HL-60 (cell line): ENCODE measurements around the gene ANKRD13B.

Experiments
- DNase-seq, 2 experiments: peaks; one replicate each; pipeline ENCODE4 v3.0.0-alpha.2; 2010 to 2020; ENCODE audit warnings: low read depth in 1 of 2, low spot score in 1 of 2
- H3K27ac ChIP-seq: fragments of 250-450 bp; sonication (Bioruptor Pico); replicated peaks from 2 replicates; pipeline ENCODE4 v1.5.1; 2020; ENCODE audit warnings: mild to moderate bottlenecking, moderate library complexity
- H3K27me3 ChIP-seq: fragments of 250-450 bp; sonication (Bioruptor Pico); 2 replicates; pipeline ENCODE4 v1.5.1; 2021; ENCODE audit warnings: mild to moderate bottlenecking, moderate library complexity; ENCODE audit not compliant: insufficient read depth, poor library complexity, severe bottlenecking
- H3K4me3 ChIP-seq: replicated peaks from 2 replicates; pipeline ENCODE4 v1.5.1; 2011; ENCODE audit warnings: mild to moderate bottlenecking, control low read depth, low read length; ENCODE audit not compliant: insufficient read depth
- GABPA ChIP-seq: IDR thresholded peaks from 2 replicates; pipeline ENCODE4 v1.6.1; 2012; ENCODE audit warnings: low read depth
- POLR2AphosphoS5 ChIP-seq: IDR thresholded peaks from 2 replicates; pipeline ENCODE4 v1.6.1; 2012; ENCODE audit warnings: low read depth
- SPI1 ChIP-seq: IDR thresholded peaks from 2 replicates; pipeline ENCODE4 v1.6.1; 2012; ENCODE audit warnings: low read depth, mild to moderate bottlenecking, borderline replicate concordance
- TF ChIP-seq, protein P1 (sequence below): IDR thresholded peaks from one replicate; pipeline ENCODE4 v1.5.1; 2011; ENCODE audit warnings: low read length, control low read depth, inconsistent platforms; ENCODE audit not compliant: insufficient read depth
- TF ChIP-seq, protein P2 (sequence below): IDR thresholded peaks from 2 replicates; pipeline ENCODE4 v1.6.1; 2012; ENCODE audit warnings: low read depth; ENCODE audit not compliant: insufficient replicate concordance

ANKRD13B gene

DNA sequence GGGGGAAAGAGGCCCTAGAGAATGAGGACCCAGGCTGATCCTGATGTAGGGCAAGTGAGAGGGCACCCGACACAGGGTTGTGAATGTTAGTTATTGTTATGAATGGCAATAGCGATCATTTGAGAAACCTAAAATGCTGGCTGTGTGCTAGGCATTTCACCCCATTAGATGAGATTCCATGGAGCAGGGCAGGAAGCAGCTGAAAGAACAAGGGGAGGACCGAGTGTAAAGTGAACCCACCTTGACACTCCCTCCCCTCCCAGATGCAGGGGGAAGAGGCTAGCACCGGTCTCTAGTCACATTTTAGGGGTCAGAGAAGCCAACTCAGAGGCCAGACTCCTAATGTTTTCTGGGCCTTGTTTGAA, 30.3 kb downstream of the ANKRD13B start:
- Histone ChIP-seq H3K27me3 (peaks cover 4% of the 10 kb centered on the region), H3K4me3 (peak overlapping the region; percentile 75), H3K27ac (no peak overlapping the region)
- TF ChIP-seq, protein P1, sequence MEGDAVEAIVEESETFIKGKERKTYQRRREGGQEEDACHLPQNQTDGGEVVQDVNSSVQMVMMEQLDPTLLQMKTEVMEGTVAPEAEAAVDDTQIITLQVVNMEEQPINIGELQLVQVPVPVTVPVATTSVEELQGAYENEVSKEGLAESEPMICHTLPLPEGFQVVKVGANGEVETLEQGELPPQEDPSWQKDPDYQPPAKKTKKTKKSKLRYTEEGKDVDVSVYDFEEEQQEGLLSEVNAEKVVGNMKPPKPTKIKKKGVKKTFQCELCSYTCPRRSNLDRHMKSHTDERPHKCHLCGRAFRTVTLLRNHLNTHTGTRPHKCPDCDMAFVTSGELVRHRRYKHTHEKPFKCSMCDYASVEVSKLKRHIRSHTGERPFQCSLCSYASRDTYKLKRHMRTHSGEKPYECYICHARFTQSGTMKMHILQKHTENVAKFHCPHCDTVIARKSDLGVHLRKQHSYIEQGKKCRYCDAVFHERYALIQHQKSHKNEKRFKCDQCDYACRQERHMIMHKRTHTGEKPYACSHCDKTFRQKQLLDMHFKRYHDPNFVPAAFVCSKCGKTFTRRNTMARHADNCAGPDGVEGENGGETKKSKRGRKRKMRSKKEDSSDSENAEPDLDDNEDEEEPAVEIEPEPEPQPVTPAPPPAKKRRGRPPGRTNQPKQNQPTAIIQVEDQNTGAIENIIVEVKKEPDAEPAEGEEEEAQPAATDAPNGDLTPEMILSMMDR = no peak
- TF ChIP-seq SPI1 = no peak
- TF ChIP-seq POLR2AphosphoS5 = no peak
- no peak for TF ChIP-seq GABPA
- TF ChIP-seq, protein P2, sequence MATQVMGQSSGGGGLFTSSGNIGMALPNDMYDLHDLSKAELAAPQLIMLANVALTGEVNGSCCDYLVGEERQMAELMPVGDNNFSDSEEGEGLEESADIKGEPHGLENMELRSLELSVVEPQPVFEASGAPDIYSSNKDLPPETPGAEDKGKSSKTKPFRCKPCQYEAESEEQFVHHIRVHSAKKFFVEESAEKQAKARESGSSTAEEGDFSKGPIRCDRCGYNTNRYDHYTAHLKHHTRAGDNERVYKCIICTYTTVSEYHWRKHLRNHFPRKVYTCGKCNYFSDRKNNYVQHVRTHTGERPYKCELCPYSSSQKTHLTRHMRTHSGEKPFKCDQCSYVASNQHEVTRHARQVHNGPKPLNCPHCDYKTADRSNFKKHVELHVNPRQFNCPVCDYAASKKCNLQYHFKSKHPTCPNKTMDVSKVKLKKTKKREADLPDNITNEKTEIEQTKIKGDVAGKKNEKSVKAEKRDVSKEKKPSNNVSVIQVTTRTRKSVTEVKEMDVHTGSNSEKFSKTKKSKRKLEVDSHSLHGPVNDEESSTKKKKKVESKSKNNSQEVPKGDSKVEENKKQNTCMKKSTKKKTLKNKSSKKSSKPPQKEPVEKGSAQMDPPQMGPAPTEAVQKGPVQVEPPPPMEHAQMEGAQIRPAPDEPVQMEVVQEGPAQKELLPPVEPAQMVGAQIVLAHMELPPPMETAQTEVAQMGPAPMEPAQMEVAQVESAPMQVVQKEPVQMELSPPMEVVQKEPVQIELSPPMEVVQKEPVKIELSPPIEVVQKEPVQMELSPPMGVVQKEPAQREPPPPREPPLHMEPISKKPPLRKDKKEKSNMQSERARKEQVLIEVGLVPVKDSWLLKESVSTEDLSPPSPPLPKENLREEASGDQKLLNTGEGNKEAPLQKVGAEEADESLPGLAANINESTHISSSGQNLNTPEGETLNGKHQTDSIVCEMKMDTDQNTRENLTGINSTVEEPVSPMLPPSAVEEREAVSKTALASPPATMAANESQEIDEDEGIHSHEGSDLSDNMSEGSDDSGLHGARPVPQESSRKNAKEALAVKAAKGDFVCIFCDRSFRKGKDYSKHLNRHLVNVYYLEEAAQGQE = no peak
- DNase-seq = no peak

DNA sequence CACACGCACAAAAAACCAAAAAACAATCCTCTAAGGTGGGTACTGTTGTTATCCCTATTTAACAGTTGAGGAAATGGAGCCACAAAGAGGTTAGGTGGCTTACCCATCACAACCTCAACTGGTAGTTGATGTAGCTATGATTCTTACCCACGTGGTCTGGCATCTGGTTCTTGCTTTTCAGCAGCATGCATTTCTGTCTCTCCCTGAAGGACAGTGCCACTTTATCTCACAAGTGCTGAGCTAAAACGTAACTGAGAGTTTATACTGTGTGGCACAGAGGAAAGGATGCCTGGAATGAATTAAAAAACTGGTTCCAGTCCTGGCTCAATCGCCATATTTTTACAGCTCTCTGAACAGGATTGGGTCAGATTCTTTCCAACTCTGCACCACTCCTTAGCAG, 31.7 kb downstream of the ANKRD13B start:
- Histone ChIP-seq H3K27ac (no peak overlapping the region), H3K27me3 (peaks cover 4% of the 10 kb centered on the region), H3K4me3 (no peak overlapping the region)
- no peak for TF ChIP-seq GABPA
- TF ChIP-seq, protein P2 = no peak
- TF ChIP-seq, protein P1 = no peak
- no peak for TF ChIP-seq POLR2AphosphoS5
- no peak for TF ChIP-seq SPI1
- DNase-seq = no peak

DNA sequence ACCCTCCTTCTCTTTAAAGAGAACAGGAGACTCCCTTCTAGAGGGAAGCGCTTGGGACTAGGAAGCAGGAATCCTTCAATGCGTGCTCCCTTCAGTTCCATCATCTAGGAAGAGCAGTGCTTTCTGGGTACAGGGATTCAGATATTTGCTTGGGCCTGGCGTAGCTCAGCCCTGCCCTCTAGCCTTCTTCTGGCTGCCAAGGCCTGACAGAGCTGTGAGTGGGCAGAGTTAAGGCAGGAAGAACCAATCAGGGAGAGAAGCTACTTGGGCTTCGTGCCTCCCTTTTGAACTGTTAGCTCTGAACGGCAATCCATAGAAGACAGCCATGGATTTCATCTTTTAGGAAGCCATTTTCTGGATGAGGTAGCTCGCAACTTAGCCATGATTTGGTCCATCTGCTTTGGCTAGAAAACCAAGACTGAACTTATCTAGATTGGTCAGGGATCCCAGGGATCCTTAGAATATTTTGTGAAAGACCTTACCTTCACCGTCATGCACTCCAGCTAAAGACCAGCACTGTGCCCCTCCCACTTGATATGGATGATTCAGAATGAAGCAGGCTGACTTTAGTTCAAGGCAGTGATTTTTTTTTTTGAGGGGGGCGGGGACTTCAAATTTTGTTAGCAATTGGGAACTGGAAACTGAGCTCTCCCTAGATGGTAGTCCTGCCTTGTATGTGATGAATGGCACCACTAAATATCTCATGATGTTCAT, 32.3 kb downstream of the ANKRD13B start:
- peaks cover 4% of the 10 kb centered on the region for H3K27me3 ChIP-seq
- H3K4me3 ChIP-seq = no peak overlapping the region
- H3K27ac ChIP-seq = no peak overlapping the region
- no peak for DNase-seq
- TF ChIP-seq POLR2AphosphoS5 (0 out of 2 replicates have a peak, but pooled peaks have one; percentile 16), SPI1 (no peak)

DNA sequence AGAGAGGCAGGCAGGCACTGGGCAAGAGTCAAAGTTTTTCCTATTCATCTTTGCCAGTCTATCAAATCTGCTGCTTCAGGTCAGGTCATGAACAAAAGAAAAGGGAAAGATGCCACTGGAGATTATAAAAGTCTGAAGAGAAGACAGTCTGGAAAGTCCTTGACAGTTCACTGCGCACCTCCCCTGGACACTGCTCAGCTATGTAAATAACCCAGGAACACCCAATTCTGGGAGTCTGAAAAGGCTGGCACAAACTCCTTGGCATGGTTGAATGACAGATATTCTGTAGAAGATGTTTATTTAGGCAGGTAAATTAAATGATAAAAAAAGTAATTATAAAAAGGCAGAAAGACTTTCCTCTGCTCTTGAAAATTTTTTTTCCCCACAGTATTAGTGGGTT, 35.0 kb downstream of the ANKRD13B start:
- TF ChIP-seq SPI1 (no peak), POLR2AphosphoS5 (no peak), GABPA (no peak)
- TF ChIP-seq, protein P1 = no peak
- TF ChIP-seq, protein P2 = no peak
- no peak overlapping the region for H3K27ac ChIP-seq
- H3K27me3 ChIP-seq = no peaks in the 10 kb centered on the region
- DNase-seq = no peak
- H3K4me3 ChIP-seq = no peak overlapping the region
